HG03354 (cell line): ENCODE results near the gene C6orf89.
A peak's percentile ranks its signal among the peaks of the same experiment; 100 is the strongest.
"Not testable (repeated sequence)": the region's sequence is repeated elsewhere in the genome, so short reads cannot be mapped to it uniquely, and the experiment has no call there.

ENCODE experiments used
- ATAC-seq: cut with Tn5 transposase; IDR thresholded peaks from one replicate; pipeline ENCODE4 v1.9.1; 2021; ENCODE audit warnings: mild to moderate bottlenecking; ENCODE audit not compliant: unreplicated experiment, poor library complexity, severe bottlenecking

Gene C6orf89

GRCh38 chr6:36884610-36885009, 1.1 kb upstream of the C6orf89 start:
- no peak for ATAC-seq

DNA sequence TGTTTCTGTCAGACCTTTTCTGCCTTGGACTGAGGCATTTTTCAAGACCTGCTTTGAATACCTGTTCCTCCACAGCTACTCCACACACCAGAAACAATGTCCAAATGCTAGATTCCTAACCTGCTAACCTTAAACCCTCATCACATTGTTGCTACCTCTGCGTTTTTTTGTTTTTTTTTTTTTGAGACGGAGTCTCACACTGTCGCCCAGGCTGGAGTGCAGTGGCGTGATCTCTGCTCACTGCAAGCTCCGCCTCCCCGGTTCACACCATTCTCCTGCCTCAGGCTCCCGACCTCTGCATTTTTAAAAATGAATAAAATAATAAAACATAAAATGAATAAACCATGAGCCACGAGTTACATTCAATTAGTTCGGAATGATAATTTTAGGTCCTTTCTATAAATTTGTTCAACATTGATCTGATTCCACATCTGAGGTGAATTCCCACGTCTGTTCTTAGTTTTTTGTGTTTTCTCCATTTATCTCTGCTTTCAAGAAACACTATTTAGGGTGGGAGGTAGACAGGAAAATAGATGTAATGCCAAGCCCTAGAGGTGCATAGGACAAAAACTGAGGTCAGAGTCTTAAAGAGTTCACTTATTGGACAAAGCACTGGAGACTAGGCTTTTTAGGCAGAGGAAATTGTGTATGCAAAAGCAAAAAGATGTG, 1.3 kb downstream of the C6orf89 start:
- ATAC-seq, result no peak

DNA sequence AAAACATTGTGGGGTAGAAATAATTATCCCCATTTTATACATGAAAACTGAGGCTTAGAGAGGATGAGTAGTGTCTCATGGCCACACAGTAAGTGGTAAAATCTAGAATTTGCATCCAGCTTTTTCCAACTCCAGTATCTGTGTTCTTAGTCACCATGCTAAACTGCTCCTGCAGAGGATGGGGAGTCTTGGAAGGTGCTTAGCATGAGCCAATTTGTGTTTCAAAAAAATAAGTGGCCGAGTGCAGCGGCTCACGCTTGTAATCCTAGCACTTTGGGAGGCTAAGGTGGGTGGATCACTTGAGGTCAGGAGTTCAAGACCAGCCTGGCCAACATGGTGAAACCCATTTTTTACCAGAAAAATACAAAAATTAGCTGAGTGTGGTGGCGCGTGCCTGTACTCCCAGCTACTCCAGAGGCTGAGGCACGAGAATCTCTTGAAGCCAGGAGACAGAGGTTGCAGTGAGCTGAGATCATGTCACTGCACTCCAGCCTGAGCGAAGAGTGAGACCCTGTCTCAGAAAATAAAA, 2.4 kb downstream of the C6orf89 start:
- ATAC-seq, result no peak

GRCh38 chr6:36888654-36889481, 3.1 kb downstream of the C6orf89 start:
- ATAC-seq, result no peak

DNA sequence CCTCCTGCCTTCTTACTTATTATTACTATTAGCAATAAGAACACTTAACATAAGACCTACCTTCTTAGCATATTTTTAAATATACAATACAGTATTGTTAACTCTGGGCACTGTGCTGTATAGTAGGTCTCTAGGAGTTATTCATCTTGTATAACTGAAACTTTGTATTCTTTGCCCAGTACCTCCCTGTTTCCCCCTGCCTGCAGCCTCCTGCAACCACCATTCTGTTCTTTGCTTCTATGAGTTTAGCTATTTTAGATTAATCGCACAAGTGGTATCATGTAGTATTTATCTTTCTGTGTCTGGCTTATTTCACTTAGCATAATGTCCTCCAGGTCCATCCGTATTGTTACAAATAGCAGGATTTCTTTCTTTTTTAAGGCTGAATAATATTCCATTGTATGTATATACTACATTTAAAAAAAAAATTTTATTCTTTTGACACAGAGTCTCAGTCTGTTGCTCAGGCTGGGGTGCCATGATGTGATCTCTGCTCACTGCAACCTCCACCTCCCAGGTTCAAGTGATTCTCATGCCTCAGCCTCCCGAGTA, 4.4 kb downstream of the C6orf89 start:
- no peak for ATAC-seq

DNA sequence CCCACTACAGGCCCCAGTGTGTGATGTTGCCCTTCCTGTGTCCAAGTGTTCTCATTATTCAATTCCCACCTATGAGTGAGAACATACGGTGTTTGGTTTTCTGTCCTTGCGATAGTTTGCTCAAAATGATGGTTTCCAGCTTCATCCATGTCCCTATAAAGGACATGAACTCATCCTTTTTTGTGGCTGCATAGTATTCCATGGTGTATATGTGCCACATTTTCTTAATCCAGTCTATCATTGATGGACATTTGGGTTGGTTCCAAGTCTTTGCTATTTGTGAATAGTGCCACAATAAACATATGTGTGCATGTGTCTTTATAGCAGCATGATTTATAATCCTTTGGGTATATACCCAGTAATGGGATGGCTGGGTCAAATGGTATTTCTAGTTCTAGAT, 5.4 kb downstream of the C6orf89 start:
- not testable (repeated sequence) for ATAC-seq

GRCh38 chr6:36893976-36894932, 8.5 kb downstream of the C6orf89 start:
- ATAC-seq, result no peak

DNA sequence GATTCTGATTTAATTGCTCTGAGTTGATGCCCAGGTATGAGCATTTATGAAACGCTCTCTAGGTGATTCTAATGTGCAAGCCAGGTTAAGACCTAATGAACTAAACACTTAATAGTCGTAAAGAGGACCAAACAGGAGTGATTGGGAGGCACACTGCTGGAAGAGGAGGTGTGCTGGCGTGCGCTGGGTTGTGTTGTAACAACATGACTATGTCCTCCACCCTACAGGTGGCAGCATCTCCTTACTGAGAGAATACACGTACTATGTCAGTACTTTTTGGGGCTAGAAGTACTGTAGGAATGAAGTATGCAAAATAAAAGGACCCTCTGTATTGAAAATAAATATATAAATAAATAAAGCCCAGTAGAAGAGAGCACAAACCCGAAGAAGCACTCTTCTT, 11.9 kb downstream of the C6orf89 start:
- no peak for ATAC-seq

GRCh38 chr6:36904114-36904513, 18.4 kb downstream of the C6orf89 start:
- no peak for ATAC-seq

DNA sequence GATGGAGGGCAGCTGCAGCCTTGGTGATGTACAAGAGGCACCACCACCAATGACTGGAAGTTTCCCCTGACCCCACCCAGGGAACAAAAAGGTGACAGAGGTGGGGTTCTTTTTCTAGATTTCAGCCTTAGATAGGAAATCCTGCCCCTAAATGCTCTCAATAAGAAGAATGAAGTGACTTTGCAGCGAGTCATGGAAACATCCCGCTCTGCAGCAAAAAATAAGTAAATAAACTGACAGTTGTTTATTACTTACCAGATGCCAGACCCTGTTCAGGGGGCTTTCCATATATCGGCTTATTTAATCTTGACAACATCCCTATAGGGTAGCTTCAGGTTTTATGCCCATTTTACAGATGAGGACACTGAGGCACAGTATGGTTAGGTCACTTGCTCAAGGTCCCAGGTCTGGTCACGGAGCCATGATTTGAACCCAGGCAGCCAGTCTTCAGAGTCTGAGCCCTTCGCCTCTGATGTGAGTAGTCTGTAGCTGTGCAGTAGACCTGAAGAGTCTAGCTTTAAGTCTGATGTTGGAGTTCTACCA, 19.2 kb downstream of the C6orf89 start:
- ATAC-seq, result no peak

GRCh38 chr6:36906539-36907325, 21.0 kb downstream of the C6orf89 start:
- ATAC-seq, result no peak

GRCh38 chr6:36907781-36908180, 22.0 kb downstream of the C6orf89 start:
- no peak for ATAC-seq

DNA sequence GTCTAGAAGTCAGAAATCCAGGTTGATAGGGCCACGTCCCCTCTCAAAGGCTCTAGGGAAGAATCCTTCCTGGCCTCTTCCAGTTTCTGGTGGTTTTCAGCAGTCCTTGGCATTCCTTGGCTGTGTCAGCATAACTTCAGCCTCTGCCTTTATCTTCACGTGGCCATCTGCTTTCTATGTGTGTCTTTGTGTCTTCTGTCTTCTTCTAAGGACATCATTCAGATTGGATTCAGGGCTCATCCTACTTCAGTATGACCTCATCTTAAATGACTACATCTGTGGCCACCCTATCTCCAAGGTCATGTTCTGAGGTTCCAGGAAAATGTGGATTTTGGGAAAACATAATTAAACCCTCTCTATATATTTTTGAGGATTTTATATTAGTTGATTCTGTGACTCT, 23.0 kb downstream of the C6orf89 start:
- ATAC-seq, result no peak

DNA sequence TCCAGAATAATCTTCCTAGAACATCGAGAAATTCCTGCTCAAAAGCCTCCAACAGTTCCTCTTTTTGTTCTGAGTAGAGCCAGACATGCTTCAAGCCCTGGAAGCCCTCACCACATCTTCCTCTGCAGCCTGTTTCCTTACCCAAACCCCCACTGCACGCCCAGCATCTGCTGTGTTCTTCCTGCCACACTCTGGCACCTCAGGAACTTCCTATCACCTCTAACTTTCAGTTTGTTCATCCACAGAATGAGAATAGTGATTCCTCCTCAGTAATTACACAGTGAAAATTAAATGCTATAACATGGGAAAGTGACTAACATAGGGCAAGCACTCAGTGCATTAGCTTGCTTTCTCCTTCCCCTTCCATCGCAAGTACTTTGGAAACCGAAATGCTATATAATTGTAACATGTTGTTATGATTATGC, 26.3 kb downstream of the C6orf89 start:
- ATAC-seq, result peak; percentile 32

- ATAC-seq, result peak; percentile 93
Measured at GRCh38 chr6:36912586-36912985, 26.8 kb downstream of the C6orf89 start.

- ATAC-seq, result no peak
Measured at GRCh38 chr6:36913082-36913481, 27.3 kb downstream of the C6orf89 start.

GRCh38 chr6:36914227-36914794, 28.6 kb downstream of the C6orf89 start:
- ATAC-seq, result no peak

- ATAC-seq, result no peak
Measured at GRCh38 chr6:36915599-36915998, 29.8 kb downstream of the C6orf89 start.
